Fibroblast of upper back skin (primary cell): Measurements from ENCODE around the gene DBNDD1.
"Not testable (repeated sequence)": the region's sequence is repeated elsewhere in the genome, so short reads cannot be mapped to it uniquely, and the experiment has no call there.

Source experiments
- DNase-seq: peaks from one replicate; pipeline ENCODE4 v3.0.0-alpha.2; 2013

Gene DBNDD1, protein sequence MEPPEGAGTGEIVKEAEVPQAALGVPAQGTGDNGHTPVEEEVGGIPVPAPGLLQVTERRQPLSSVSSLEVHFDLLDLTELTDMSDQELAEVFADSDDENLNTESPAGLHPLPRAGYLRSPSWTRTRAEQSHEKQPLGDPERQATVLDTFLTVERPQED

DNA sequence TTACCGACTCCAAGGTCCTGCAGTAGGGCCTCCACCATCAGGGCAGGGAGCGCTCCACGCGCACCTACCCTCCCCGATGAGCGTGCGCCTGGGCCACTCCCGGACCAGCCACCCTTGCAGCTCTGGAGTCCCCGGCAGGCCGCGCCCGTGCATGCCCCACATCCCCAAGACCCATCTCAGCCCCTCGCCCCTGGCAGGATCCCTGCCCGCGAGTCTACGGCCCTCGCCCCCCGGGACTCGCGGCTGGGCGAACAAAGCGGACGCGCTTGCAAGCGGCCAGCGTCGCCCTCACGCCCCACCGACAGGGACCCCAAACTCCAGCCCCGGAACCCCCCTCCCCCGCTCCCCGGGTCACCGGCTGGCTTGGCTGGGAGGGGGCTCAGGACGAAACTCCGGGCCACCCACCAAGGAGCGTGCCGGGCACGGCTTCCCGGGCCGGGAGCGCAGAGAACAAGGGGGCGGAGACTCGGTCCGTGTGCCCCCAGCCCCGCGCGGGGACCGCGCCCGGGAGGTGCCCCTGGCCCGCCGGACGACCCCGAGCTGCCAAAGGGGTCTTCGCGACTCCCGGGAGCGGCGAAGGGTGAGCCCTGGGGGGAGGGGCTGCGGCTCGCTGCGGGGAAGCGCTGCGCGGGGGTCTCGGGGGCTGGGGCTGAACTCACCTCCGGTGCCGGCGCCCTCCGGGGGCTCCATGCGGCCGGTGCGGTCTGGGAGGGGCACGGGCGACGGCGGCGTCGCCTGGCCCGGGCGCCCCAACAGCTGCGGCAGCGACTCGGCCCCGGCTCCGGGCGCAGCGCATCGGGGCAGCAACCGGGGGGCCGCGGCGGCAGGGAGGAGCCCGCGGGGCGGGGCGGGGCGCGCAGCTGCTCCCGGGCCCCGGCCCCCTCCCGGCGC, at the start of gene DBNDD1:
Gene DBNDD1 (minus strand): TSS at position 805 of the 891 bp plus-strand sequence. CDS start 115 bp downstream, at position 690.
- DNase-seq, result no peak

GRCh38 chr16:90061437-90061836, 42.2 kb upstream of the DBNDD1 start:
- DNase-seq, result no peak

- peak; percentile 63 for DNase-seq
Measured at GRCh38 chr16:90057738-90058173, 38.5 kb upstream of the DBNDD1 start.

- DNase-seq, result not testable (repeated sequence)
Measured at GRCh38 chr16:90056521-90056920, 37.3 kb upstream of the DBNDD1 start.

DNA sequence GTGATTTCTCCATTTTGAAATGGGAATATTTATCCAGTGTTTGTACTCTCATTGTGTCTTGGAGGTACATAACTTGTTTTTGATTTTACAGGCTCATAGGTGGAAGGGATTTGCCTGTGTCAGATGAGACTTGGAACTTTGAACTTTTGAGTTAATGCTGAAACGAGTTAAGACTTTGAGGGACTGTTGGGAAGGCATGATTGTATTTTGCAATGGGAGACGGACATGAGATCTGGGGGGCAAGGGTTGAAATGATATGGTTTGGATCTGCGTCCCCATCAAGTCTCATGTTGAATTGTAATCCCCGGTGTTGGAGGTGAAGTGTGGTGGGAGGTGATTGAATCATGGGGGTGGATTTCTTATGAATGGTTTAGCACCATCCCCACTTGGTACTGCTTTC, 36.1 kb upstream of the DBNDD1 start:
- DNase-seq, result no peak

GRCh38 chr16:90054554-90054953, 35.3 kb upstream of the DBNDD1 start:
- no peak for DNase-seq

GRCh38 chr16:90053902-90054500, 34.7 kb upstream of the DBNDD1 start:
- DNase-seq, result no peak

GRCh38 chr16:90050969-90051368, 31.7 kb upstream of the DBNDD1 start:
- no peak for DNase-seq

DNA sequence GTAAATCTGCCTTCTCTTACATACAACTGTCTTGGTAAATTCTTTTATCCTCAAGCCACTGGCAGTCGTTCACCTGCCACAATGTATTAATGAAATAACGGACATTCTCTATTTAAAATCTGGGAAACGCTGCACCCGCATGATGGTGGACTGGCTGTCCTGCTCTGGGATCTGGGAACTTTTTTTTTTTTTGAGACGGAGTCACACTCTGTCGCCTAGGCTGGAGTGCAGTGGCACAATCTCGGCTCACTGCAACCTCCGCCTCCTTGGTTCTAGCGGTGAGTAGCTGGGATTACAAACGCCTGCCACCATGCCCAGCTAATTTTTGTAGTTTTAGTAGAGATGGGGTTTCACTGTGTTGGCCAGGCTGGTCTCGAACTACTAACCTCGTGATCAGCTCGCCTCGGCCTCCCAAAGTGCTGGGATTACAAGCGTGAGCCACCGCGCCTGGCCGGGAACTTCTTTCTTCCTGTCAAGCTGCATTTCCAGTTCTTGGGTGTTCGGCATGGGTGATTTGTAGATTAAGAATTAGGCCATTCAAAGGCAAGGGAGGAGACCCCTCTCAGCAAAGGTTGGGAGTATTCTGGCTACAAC, 29.6 kb upstream of the DBNDD1 start:
- no peak for DNase-seq

DNA sequence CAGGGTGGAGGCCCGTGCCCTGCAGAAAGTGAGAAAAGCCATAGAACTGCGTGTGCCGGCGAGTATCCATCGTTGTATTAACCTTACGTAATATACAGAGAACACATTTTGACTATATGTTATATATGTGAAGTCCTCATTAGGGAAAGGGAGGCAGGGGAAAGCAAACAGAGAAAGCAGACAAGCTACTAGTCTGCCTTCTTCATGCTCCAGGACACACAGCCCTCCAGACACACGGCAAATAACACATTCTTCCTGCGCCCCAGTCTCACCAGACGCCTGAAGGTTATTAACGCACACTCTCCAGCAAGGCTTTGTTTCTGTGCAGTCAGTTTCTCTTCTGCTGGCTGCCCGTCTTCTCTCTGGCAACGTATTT, 29.1 kb upstream of the DBNDD1 start:
- DNase-seq, result no peak

DNA sequence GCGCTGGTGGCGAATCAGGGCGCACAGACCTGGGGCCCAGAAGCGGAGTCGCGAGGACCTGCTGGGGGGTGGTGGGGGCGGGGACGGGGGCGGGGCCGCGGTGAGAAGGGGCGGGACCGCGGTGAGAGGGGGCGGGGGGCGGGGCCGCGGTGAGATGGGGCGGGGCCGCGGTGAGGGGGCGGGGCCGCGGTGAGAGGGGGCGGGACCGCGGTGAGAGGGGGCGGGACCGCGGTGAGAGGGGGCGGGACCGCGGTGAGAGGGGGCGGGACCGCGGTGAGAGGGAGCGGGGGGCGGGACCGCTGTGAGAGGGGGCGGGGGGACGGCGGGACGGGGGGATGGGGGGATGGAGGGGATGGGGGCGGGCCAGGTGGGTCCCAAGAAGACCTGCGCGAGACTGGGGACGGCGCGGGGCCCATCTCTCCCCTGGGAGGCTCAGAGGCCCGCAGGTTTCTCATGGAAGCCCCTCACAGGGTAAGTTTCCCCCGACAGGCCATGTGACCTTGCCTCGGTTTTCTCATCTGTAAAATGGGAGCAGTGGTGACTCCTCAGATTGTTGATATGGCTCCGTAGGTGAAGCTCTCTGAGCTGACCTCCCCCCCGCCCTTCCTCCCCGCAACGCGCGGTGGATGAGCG, 28.6 kb upstream of the DBNDD1 start:
- DNase-seq, result no peak

DNA sequence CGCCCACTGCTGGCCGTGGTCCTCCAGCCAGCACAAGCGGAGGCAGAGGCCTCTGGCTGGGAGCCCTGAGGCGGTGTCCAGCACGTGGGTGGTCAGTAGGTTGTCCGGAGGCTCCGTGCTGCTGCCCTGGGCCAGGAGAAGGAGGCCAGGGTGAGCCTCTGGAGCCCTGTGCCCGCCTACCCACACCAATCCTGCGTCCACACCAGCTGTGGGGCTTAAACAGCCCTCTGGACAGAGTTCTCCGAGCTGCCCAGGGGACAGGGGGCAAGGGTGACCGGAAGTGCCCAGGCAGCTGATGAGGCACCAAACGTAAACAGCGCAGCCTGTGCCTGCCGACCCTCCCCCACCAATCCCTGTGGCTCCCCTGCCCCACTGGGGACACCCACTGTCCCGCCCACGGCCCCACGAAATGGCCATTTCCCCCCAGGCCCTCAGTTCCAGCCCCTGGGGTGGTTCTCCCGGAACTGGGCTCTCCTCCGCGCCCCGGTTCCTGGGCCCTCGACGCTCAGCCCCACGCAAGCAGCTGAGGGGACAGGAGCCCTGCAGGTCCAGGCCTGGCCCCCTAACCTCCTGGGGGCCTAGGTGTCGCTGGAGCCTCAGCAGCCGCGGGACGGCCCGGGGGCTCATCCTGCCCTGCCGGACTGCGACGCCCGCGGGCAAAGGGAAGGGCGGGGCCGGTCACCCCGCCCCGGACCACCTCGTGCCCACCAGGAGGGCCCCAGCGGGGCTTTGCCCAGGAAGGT, 27.9 kb upstream of the DBNDD1 start:
- DNase-seq, result peak; percentile 24

DNA sequence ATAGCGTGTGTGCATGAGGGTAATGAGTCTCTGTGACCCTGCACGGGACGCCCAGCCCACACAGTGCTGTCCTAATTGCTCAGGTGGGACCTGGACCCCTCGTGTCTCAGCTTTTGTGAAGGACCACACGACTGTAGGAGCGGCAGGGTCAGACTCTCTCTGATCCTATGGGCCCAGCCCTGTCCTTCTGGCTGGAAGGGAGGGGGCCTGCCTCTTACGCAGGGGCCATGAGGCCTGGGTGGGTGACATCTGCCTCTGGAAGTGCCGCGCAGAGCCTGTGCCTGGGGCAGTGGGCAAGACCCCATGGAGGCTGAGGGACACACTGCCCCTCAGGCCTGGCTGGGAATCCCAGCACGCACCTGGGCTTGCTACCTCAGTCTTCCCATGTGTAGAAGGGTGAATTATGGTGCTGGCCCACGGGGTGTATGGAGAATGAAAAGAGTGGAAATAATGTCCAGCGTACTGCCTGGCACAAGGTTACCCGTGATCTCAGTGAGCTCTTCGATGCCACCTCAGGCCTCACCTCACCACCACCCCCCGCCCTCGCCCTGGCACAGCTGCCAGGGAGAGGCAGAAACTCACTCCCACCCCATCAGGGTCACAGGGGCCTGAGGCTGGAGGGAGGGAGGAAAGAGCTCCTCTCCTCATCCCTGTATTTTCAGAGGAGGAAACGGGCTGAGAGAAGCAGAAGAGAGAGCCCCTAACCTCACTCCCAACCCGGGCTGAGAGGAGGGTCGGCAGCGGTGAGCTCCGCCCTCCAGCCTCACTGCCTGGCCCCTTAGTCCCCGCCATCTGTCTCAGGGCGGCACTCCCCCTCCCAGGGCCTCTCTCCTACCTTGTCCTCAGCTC, 27.1 kb upstream of the DBNDD1 start:
- DNase-seq, result no peak

GRCh38 chr16:90044111-90044551, 24.9 kb upstream of the DBNDD1 start:
- DNase-seq, result no peak

DNA sequence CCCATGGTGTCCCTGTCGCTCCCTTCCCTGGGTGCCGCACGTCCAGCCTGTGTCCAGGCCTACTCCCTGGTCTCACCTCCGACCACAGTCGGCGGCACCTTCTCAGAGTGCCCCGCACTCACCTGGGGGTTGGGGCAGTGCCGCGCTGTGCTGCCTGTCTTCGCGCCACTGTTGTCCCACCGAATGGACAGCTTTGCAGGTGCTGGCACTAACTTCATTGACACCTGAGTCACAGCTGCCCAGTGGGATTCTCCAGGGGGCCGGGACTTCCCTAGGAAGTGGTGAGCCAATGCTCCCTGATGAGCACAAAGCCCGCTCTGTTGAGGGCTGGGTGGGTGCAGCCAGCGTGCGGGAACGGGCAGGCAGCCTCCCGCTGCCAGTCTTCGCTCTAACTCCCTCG, 24.3 kb upstream of the DBNDD1 start:
- no peak for DNase-seq

DNA sequence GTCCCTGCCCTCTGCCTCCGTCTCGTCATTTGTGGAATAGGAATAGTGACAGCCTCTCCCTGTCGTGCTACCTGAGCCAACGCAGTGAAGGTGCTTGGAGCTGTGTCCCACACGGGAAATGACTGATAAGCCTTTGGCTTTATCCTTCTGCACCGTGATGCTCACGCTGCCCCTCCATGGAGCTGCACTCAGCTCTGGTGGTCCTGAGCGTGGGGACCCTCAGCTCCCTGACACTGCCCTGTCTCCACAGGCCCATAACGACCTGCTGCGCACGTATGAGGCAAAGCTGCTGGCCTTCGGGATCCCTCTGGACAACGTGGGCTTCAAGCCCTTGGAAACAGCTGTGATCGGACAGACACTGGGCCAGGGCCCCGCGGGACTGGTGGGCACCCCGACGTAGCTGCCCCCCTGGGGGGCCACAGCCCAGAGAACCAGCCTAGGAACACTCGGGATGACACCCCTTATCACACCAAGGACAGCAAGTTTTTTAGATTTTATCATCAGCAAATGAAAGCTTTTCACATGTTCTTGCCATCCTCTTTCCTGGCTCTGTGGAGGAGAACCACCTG, 23.8 kb upstream of the DBNDD1 start:
- no peak for DNase-seq

- DNase-seq, result no peak
Measured at GRCh38 chr16:90041896-90042473, 22.7 kb upstream of the DBNDD1 start.

GRCh38 chr16:90040152-90041023, 21.1 kb upstream of the DBNDD1 start:
- no peak for DNase-seq

GRCh38 chr16:90037276-90037675, 18.0 kb upstream of the DBNDD1 start:
- DNase-seq, result no peak

GRCh38 chr16:90035902-90036301, 16.6 kb upstream of the DBNDD1 start:
- DNase-seq, result no peak
